H9 (cell line): Measurements from ENCODE around the gene ATP8B2. TPM values are rescaled to one million over a fixed set of nuclear protein-coding genes. Genes with fewer than 3 reads are reported as not detected.

Source experiments
- DNase-seq: peaks from one replicate; pipeline ENCODE4 v3.0.0-alpha.2; 2017
- H2AFZ ChIP-seq: one replicate; pipeline ENCODE4 v1.6.1; 2013; ENCODE audit warnings: mild to moderate bottlenecking, low read length, control low read depth, moderate library complexity
- H2AK5ac ChIP-seq: 2 replicates; pipeline ENCODE4 v1.6.1; 2013; ENCODE audit warnings: low read length, control low read depth, mixed read lengths; ENCODE audit not compliant: insufficient read length
- H2BK120ac ChIP-seq: one replicate; pipeline ENCODE4 v1.6.1; 2013; ENCODE audit warnings: low read depth, mild to moderate bottlenecking, low read length, control low read depth, inconsistent platforms; ENCODE audit not compliant: poor library complexity, severe bottlenecking
- H2BK12ac ChIP-seq: 2 replicates; pipeline ENCODE4 v1.6.1; 2013; ENCODE audit warnings: low read length, control low read depth, mixed read lengths, low read depth; ENCODE audit not compliant: insufficient read length
- H2BK15ac ChIP-seq: 2 replicates; pipeline ENCODE4 v1.6.1; 2013; ENCODE audit warnings: low read depth, low read length, control low read depth
- H2BK20ac ChIP-seq: one replicate; pipeline ENCODE4 v1.6.1; 2013; ENCODE audit warnings: low read depth, mild to moderate bottlenecking, low read length, control low read depth, inconsistent platforms; ENCODE audit not compliant: poor library complexity, severe bottlenecking
- H2BK5ac ChIP-seq: 2 replicates; pipeline ENCODE4 v1.6.1; 2013; ENCODE audit warnings: low read length, control low read depth, mixed read lengths; ENCODE audit not compliant: insufficient read length
- H3K14ac ChIP-seq: 2 replicates; pipeline ENCODE4 v1.6.1; 2013; ENCODE audit warnings: low read length, control low read depth; ENCODE audit not compliant: insufficient read depth
- H3K18ac ChIP-seq: 2 replicates; pipeline ENCODE4 v1.6.1; 2013; ENCODE audit warnings: low read depth, mild to moderate bottlenecking, mixed read lengths, low read length, control low read depth; ENCODE audit not compliant: insufficient read length
- H3K23ac ChIP-seq: 2 replicates; pipeline ENCODE4 v1.6.1; 2013; ENCODE audit warnings: low read length, control low read depth, mixed read lengths, low read depth; ENCODE audit not compliant: insufficient read length
- H3K23me2 ChIP-seq: 2 replicates; pipeline ENCODE4 v1.6.1; 2013; ENCODE audit warnings: low read depth, mild to moderate bottlenecking, mixed read lengths, low read length, control low read depth; ENCODE audit not compliant: insufficient read length, poor library complexity, severe bottlenecking
- H3K27ac ChIP-seq: 2 replicates; pipeline ENCODE4 v1.5.1; 2013; ENCODE audit warnings: low read length, control low read depth, mixed read lengths, low read depth; ENCODE audit not compliant: insufficient read length
- H3K27me3 ChIP-seq: 2 replicates; pipeline ENCODE4 v1.6.1; 2013; ENCODE audit warnings: low read length, control low read depth, inconsistent platforms; ENCODE audit not compliant: insufficient read depth
- H3K4ac ChIP-seq: 2 replicates; pipeline ENCODE4 v1.6.1; 2013; ENCODE audit warnings: low read depth, mild to moderate bottlenecking, control low read depth, inconsistent platforms, low read length, moderate library complexity
- H3K4me1 ChIP-seq: 2 replicates; pipeline ENCODE4 v1.6.1; 2013; ENCODE audit warnings: low read length, control low read depth, inconsistent platforms; ENCODE audit not compliant: insufficient read depth
- H3K4me2 ChIP-seq: 2 replicates; pipeline ENCODE4 v1.6.1; 2013; ENCODE audit warnings: low read length, control low read depth, mixed read lengths; ENCODE audit not compliant: insufficient read length, insufficient read depth
- H3K56ac ChIP-seq: 2 replicates; pipeline ENCODE4 v1.6.1; 2013; ENCODE audit warnings: low read depth, mild to moderate bottlenecking, mixed read lengths, low read length, control low read depth; ENCODE audit not compliant: insufficient read length
- H3K79me1 ChIP-seq: 2 replicates; pipeline ENCODE4 v1.6.1; 2013; ENCODE audit warnings: low read depth, mild to moderate bottlenecking, moderate library complexity, low read length, control low read depth, inconsistent platforms; ENCODE audit not compliant: insufficient read depth, poor library complexity, severe bottlenecking
- H3K79me2 ChIP-seq: 2 replicates; pipeline ENCODE4 v1.6.1; 2013; ENCODE audit warnings: low read length, control low read depth, inconsistent platforms; ENCODE audit not compliant: insufficient read depth
- H3K9ac ChIP-seq: 2 replicates; pipeline ENCODE4 v1.6.1; 2013; ENCODE audit warnings: low read length, control low read depth, mixed read lengths; ENCODE audit not compliant: insufficient read length; ENCODE audit errors: extremely low read depth
- H3K9me3 ChIP-seq: one replicate; pipeline ENCODE4 v1.6.1; 2013; ENCODE audit warnings: low read depth, low read length, inconsistent platforms; ENCODE audit not compliant: control insufficient read depth
- H3T11ph ChIP-seq: one replicate; pipeline ENCODE4 v1.6.1; 2013; ENCODE audit warnings: mild to moderate bottlenecking, low read length, control low read depth, inconsistent platforms
- H4K20me1 ChIP-seq: one replicate; pipeline ENCODE4 v1.6.1; 2013; ENCODE audit not compliant: control insufficient read depth, insufficient read length, insufficient read depth
- H4K5ac ChIP-seq: 2 replicates; pipeline ENCODE4 v1.6.1; 2013; ENCODE audit warnings: low read depth, mild to moderate bottlenecking, mixed read lengths, low read length, control low read depth; ENCODE audit not compliant: insufficient read length
- H4K8ac ChIP-seq: replicated peaks from 2 replicates; pipeline ENCODE4 v1.6.1; 2013; ENCODE audit warnings: low read length, control low read depth, mixed read lengths, low read depth; ENCODE audit not compliant: insufficient read length
- H4K91ac ChIP-seq: 2 replicates; pipeline ENCODE4 v1.6.1; 2013; ENCODE audit warnings: low read depth, mild to moderate bottlenecking, moderate library complexity, mixed read lengths, low read length, control low read depth; ENCODE audit not compliant: insufficient read length
- H3K27ac Mint-ChIP-seq, 3 experiments: 2 replicates in 2 of 3; 3 replicates in 1 of 3; pipeline ENCODE4 v1.8.0; 2020 to 2021; ENCODE audit warnings: mixed read lengths in 3 of 3, mild to moderate bottlenecking in 1 of 3, moderate library complexity in 1 of 3
- H3K27me3 Mint-ChIP-seq: 2 replicates; pipeline ENCODE4 v1.8.0; 2021; ENCODE audit warnings: low read depth, mild to moderate bottlenecking, moderate library complexity, mixed read lengths
- H3K36me3 Mint-ChIP-seq, 3 experiments: 2 replicates in 2 of 3; 3 replicates in 1 of 3; pipeline ENCODE4 v1.8.0; 2020 to 2021; ENCODE audit warnings: low read depth in 3 of 3, mixed read lengths in 3 of 3; ENCODE audit not compliant: insufficient read depth in 1 of 3
- H3K4me1 Mint-ChIP-seq, 2 experiments: 2 replicates each; pipeline ENCODE4 v1.8.0; 2020; ENCODE audit warnings: mixed read lengths in 2 of 2
- H3K4me3 Mint-ChIP-seq, 2 experiments: 2 replicates in 1 of 2; 3 replicates in 1 of 2; pipeline ENCODE4 v1.8.0; 2020 to 2021; ENCODE audit warnings: mild to moderate bottlenecking in 2 of 2, mixed read lengths in 2 of 2, moderate library complexity in 1 of 2
- H3K9me3 Mint-ChIP-seq, 2 experiments: 2 replicates in 1 of 2; 3 replicates in 1 of 2; pipeline ENCODE4 v1.8.0; 2020; ENCODE audit warnings: mild to moderate bottlenecking in 2 of 2, mixed read lengths in 2 of 2, moderate library complexity in 1 of 2
- CTCF ChIP-seq: fragments of 200-600 bp; sonication (generic); conservative IDR thresholded peaks from 3 replicates; pipeline ENCODE4 v1.8.0; 2021; ENCODE audit warnings: antibody characterized with exemption, mild to moderate bottlenecking
- WGBS: extraction: QIAGEN DNeasy Blood & Tissue Kit; methylation state at CpG from one replicate; pipeline ENCODE4 v1.1.7; 2013; ENCODE audit warnings: missing lambda C conversion rate, low lambda C conversion rate, mixed read lengths; ENCODE audit not compliant: insufficient read length; ENCODE audit errors: extremely low coverage; 5-methylcytosine and 5-hydroxymethylcytosine counted together
- total RNA-seq: library from RNA; stranded (reverse); gene quantifications from 2 replicates; pipeline ENCODE4 v1.2.1, GENCODE V29; 2021

Gene ATP8B2
- total RNA-seq, 1 experiment from 2014 or later, result 37.6 TPM

- H3K27ac Mint-ChIP-seq, result no peak overlapping the region
- Histone ChIP-seq H3K79me1 (no peaks in the 10 kb centered on the region), H4K91ac (no peak overlapping the region), H3T11ph (no peak overlapping the region), H3K23ac (no peak overlapping the region), H2AFZ (no peak overlapping the region), H2BK12ac (no peak overlapping the region), H3K4ac (no peak overlapping the region), H3K23me2 (peaks cover 12% of the 10 kb centered on the region), H2BK20ac (no peak overlapping the region), H4K8ac (no peak overlapping the region), H3K79me2 (peaks cover 2% of the 10 kb centered on the region; the same call in 1 of the 2 replicates), H3K14ac (no peak overlapping the region), H4K5ac (no peak overlapping the region), H3K9ac (no peak overlapping the region), H3K27me3 (no peaks in the 10 kb centered on the region), H3K27ac (no peak overlapping the region), H2AK5ac (no peak overlapping the region), H2BK5ac (no peak overlapping the region), H3K4me2 (no peak overlapping the region), H4K20me1 (no peaks in the 10 kb centered on the region), H3K9me3 (no peaks in the 10 kb centered on the region), H3K18ac (no peak overlapping the region), H2BK120ac (no peak overlapping the region), H3K56ac (no peak overlapping the region), H3K4me1 (peaks cover 12% of the 10 kb centered on the region; the same call in 1 of the 2 replicates), H2BK15ac (no peak overlapping the region)
- no peak overlapping the region for H3K4me3 Mint-ChIP-seq
- no peaks in the 10 kb centered on the region for H3K9me3 Mint-ChIP-seq
- H3K4me1 Mint-ChIP-seq, result peaks cover 20 to 23% of the 10 kb centered on the region in 2 experiments
- no CpG with 5 or more reads among the region's 7 CpGs for whole genome bisulfite sequencing
- H3K27me3 Mint-ChIP-seq, result peaks cover 17% of the 10 kb centered on the region
- H3K36me3 Mint-ChIP-seq, result no peaks in the 10 kb centered on the region; a peak in 2 of 7 replicates
- no peak for TF ChIP-seq CTCF
- DNase-seq, result no peak
Observed at GRCh38 chr1:154323493-154323892, 1.8 kb upstream of the ATP8B2 start.
